ENCODE data around the gene NCKAP5. TPM values are rescaled to one million over a fixed set of nuclear protein-coding genes. Genes with fewer than 3 reads are reported as not detected.

NCKAP5 gene
- total and polyA plus RNA-seq, 2 of the 8 experiments (the other 6 are each of a cell fraction or from before 2014, with no cell fraction given) = 0.27 to 0.86 TPM

GRCh38 chr2:132720393-132720792 is 847.9 kb downstream of the NCKAP5 start:
- Histone ChIP-seq H3K4me2 (ENCODE audit: insufficient read depth in 1 of 2, low read depth in 2 of 2, low read length in 2 of 2) (no peak overlapping the region), H4K91ac (replicated peaks; ENCODE audit: insufficient read length, low read length) (no peak overlapping the region), H3K18ac (ENCODE audit: extremely low read depth, low read length) (no peak overlapping the region), H3K23me2 (ENCODE audit: low read depth, low read length) (no peaks in the 10 kb centered on the region), H3K79me2 (ENCODE audit: control insufficient read depth in 1 of 2, insufficient read depth in 2 of 2, low read length in 2 of 2) (no peaks in the 10 kb centered on the region), H3K79me1 (ENCODE audit: low read depth, low read length) (no peaks in the 10 kb centered on the region), H3K4ac (replicated peaks; ENCODE audit: insufficient read length, low read depth, low read length) (no peak overlapping the region), H2BK20ac (ENCODE audit: low read length) (no peak overlapping the region), H4K20me1 (replicated peaks in 1 of 2; ENCODE audit: control insufficient read depth in 1 of 2, insufficient read depth in 2 of 2, low read length in 2 of 2) (no peaks in the 10 kb centered on the region), H2BK120ac (replicated peaks; ENCODE audit: low read depth, low read length) (no peak overlapping the region), H4K5ac (ENCODE audit: insufficient read length, low read depth, low read length) (no peak overlapping the region), H2BK12ac (ENCODE audit: low read depth, low read length) (no peak overlapping the region), H3K14ac (ENCODE audit: insufficient read length) (no peak overlapping the region), H3K4me1 (replicated peaks in 1 of 4; ENCODE audit: control insufficient read depth in 3 of 4, insufficient read depth in 4 of 4, low read length in 3 of 4) (no peaks in the 10 kb centered on the region), H4K8ac (ENCODE audit: extremely low read depth, insufficient read depth, low read length) (no peak overlapping the region), H2BK5ac (ENCODE audit: low read depth, low read length) (no peak overlapping the region), H3K36me3 (ENCODE audit: control insufficient read depth in 2 of 4, insufficient read depth in 4 of 4, low read length in 3 of 4) (no peaks in the 10 kb centered on the region), H2BK15ac (ENCODE audit: low read length) (no peak overlapping the region), H3K27me3 (replicated peaks in 1 of 4; ENCODE audit: control insufficient read depth in 3 of 4, extremely low read depth in 1 of 4, insufficient read depth in 3 of 4, low read length in 3 of 4) (no peaks in the 10 kb centered on the region), H2AFZ (ENCODE audit: low read length) (no peak overlapping the region), H3K56ac (replicated peaks; ENCODE audit: insufficient read length, low read depth, low read length) (no peak overlapping the region), H3K9me3 (ENCODE audit: insufficient read depth in 2 of 2, low read depth in 1 of 2, low read length in 1 of 2) (no peaks in the 10 kb centered on the region), H2AK5ac (ENCODE audit: low read depth, low read length) (no peak overlapping the region), H3K9ac (replicated peaks in 1 of 4; ENCODE audit: extremely low read depth in 1 of 4, low read depth in 3 of 4, low read length in 3 of 4) (no peak overlapping the region), H3K27ac (ENCODE audit: low read depth, low read length) (no peak overlapping the region), H3K4me3 (ENCODE audit: extremely low read depth in 1 of 4, insufficient read depth in 2 of 4, low read depth in 3 of 4, low read length in 4 of 4) (no peak overlapping the region), H3K23ac (ENCODE audit: insufficient read length) (no peak overlapping the region)
- WGBS, 2 experiments (ENCODE audit: extremely low coverage in 1 of 2, insufficient coverage in 1 of 2, insufficient read length in 1 of 2, insufficient replicate concordance in 2 of 2, low coverage in 1 of 2, low lambda C conversion rate in 2 of 2, missing lambda C conversion rate in 1 of 2) = 100% methylated on average over 4 of the region's 4 CpGs; no CpG with 5 or more reads in 1 of the 2 experiments
- TF ChIP-seq SRF (IDR thresholded peaks at IDR 0.05; ENCODE audit: low read depth, low read length) = no peak
- no peak for TF ChIP-seq JUND (IDR thresholded peaks at IDR 0.05; ENCODE audit: low read length)
- TF ChIP-seq ATF3 (IDR thresholded peaks at IDR 0.05; ENCODE audit: insufficient read depth, low read depth, low read length) = no peak
- TF ChIP-seq ZNF274 (IDR thresholded peaks at IDR 0.05; ENCODE audit: borderline replicate concordance, extremely low read depth, low read length) = no peak
- DNase-seq (ENCODE audit: low read depth in 1 of 2, low spot score in 2 of 2) (no peak), FAIRE-seq (no peak)
- ChIA-PET POLR2A (ENCODE audit: partially characterized antibody) (no interaction called here), CTCF (ENCODE audit: partially characterized antibody) (interaction anchor here (1.1 kb wide), 1 partner anchor 13 kb away, joined by 3 read pairs; no protein-coding TSS in a partner anchor)
